H1 (cell line): ENCODE results near the gene C17orf113. TPM values are rescaled to one million over a fixed set of nuclear protein-coding genes. Genes with fewer than 3 reads are reported as not detected.

ENCODE experiments used
- CTCF ChIA-PET: fragments of 300-600 bp; sonication (Branson Sonifier 250); formaldehyde crosslinking; loops from one replicate; lab custom pipeline; 2021; ENCODE audit not compliant: partially characterized antibody; lab: Charles Lee
- POLR2A ChIA-PET: fragments of 300-600 bp; sonication (Branson Sonifier 250); formaldehyde crosslinking; loops from one replicate; lab custom pipeline; 2021; ENCODE audit warnings: inconsistent platforms; ENCODE audit not compliant: partially characterized antibody; lab: Charles Lee
- DNase-seq, 2 experiments: peaks; one replicate each; pipeline versions ENCODE4 v3.0.0 to v3.0.0-alpha.2; 2010 to 2022; ENCODE audit warnings: low spot score in 2 of 2, low read depth in 1 of 2, mixed read lengths in 1 of 2
- FAIRE-seq: peaks from 2 replicates; lab custom pipeline; 2011; peaks lifted over from hg19 to GRCh38; lab: Jason Lieb, UNC
- H2AFZ ChIP-seq: 2 replicates; pipeline ENCODE4 v1.8.1; 2012; ENCODE audit warnings: low read length, inconsistent platforms
- H2AK5ac ChIP-seq: 2 replicates; pipeline ENCODE4 v1.6.1; 2013; ENCODE audit warnings: low read depth, low read length
- H2BK120ac ChIP-seq: replicated peaks from 2 replicates; pipeline ENCODE3; 2013; ENCODE audit warnings: low read depth, low read length, inconsistent platforms
- H2BK12ac ChIP-seq: 2 replicates; pipeline ENCODE4 v1.6.1; 2013; ENCODE audit warnings: low read depth, low read length
- H2BK15ac ChIP-seq: 2 replicates; pipeline ENCODE4 v1.6.1; 2013; ENCODE audit warnings: low read length
- H2BK20ac ChIP-seq: 2 replicates; pipeline ENCODE4 v1.6.1; 2013; ENCODE audit warnings: low read length
- H2BK5ac ChIP-seq: 2 replicates; pipeline ENCODE4 v1.6.1; 2013; ENCODE audit warnings: low read depth, low read length
- H3K14ac ChIP-seq: 2 replicates; pipeline ENCODE4 v1.6.1; 2013; ENCODE audit warnings: inconsistent platforms; ENCODE audit not compliant: insufficient read length
- H3K18ac ChIP-seq: 2 replicates; pipeline ENCODE4 v1.6.1; 2013; ENCODE audit warnings: low read length; ENCODE audit errors: extremely low read depth
- H3K23ac ChIP-seq: 2 replicates; pipeline ENCODE4 v1.6.1; 2013; ENCODE audit warnings: inconsistent platforms; ENCODE audit not compliant: insufficient read length
- H3K23me2 ChIP-seq: 2 replicates; pipeline ENCODE4 v1.6.1; 2013; ENCODE audit warnings: low read depth, low read length
- H3K27ac ChIP-seq: 2 replicates; pipeline ENCODE4 v1.6.1; 2011; ENCODE audit warnings: low read depth, low read length, inconsistent platforms
- H3K27me3 ChIP-seq, 4 experiments: replicated peaks in 1 of 4; 1 replicate in 1 of 4; 2 replicates in 3 of 4; pipeline versions ENCODE4 v1.6.1 to v1.8.1; 2011 to 2013; ENCODE audit warnings: low read length in 3 of 4, mild to moderate bottlenecking in 3 of 4, inconsistent platforms in 2 of 4, mixed read lengths in 2 of 4, moderate library complexity in 1 of 4; ENCODE audit not compliant: control insufficient read depth in 3 of 4, insufficient read depth in 3 of 4; ENCODE audit errors: extremely low read depth in 1 of 4
- H3K36me3 ChIP-seq, 4 experiments: 2 replicates each; pipeline versions ENCODE4 v1.6.1 to v1.8.1; 2011 to 2013; ENCODE audit warnings: mild to moderate bottlenecking in 4 of 4, low read length in 3 of 4, moderate library complexity in 2 of 4, control low read depth in 1 of 4, inconsistent platforms in 1 of 4; ENCODE audit not compliant: insufficient read depth in 4 of 4, control insufficient read depth in 2 of 4
- H3K4ac ChIP-seq: replicated peaks from 2 replicates; pipeline ENCODE3; 2013; ENCODE audit warnings: low read length, low read depth, mixed read lengths, inconsistent platforms; ENCODE audit not compliant: insufficient read length
- H3K4me1 ChIP-seq, 4 experiments: replicated peaks in 1 of 4; 1 replicate in 1 of 4; 2 replicates in 3 of 4; pipeline versions ENCODE4 v1.6.1 to v1.8.1; 2011 to 2013; ENCODE audit warnings: low read length in 3 of 4, inconsistent platforms in 2 of 4, mixed read lengths in 1 of 4; ENCODE audit not compliant: insufficient read depth in 4 of 4, control insufficient read depth in 3 of 4
- H3K4me2 ChIP-seq, 2 experiments: 2 replicates each; pipeline versions ENCODE4 v1.6.1 to v1.8.1; 2011 to 2013; ENCODE audit warnings: low read depth in 2 of 2, low read length in 2 of 2, control low read depth in 1 of 2, inconsistent platforms in 1 of 2, mild to moderate bottlenecking in 1 of 2; ENCODE audit not compliant: insufficient read depth in 1 of 2
- H3K4me3 ChIP-seq, 4 experiments: fragments of 200-600, 300-600 bp in 1 of 4; sonication (generic), shearing (Covaris generic), sonication (Bioruptor Twin) in 1 of 4; 2 replicates each; pipeline versions ENCODE4 v1.5.1 to v1.8.1; 2011 to 2016; ENCODE audit warnings: low read length in 4 of 4, low read depth in 3 of 4, control low read depth in 2 of 4, inconsistent platforms in 2 of 4, mild to moderate bottlenecking in 2 of 4, mixed read lengths in 1 of 4, moderate library complexity in 1 of 4; ENCODE audit not compliant: insufficient read depth in 2 of 4; ENCODE audit errors: extremely low read depth in 1 of 4
- H3K56ac ChIP-seq: replicated peaks from 2 replicates; pipeline ENCODE3; 2013; ENCODE audit warnings: low read depth, mild to moderate bottlenecking, mixed read lengths, low read length, inconsistent platforms; ENCODE audit not compliant: insufficient read length
- H3K79me1 ChIP-seq: 2 replicates; pipeline ENCODE4 v1.6.1; 2013; ENCODE audit warnings: low read depth, low read length, control low read depth
- H3K79me2 ChIP-seq, 2 experiments: 2 replicates each; pipeline versions ENCODE4 v1.6.1 to v1.8.1; 2012 to 2013; ENCODE audit warnings: low read length in 2 of 2, mild to moderate bottlenecking in 2 of 2, inconsistent platforms in 1 of 2; ENCODE audit not compliant: insufficient read depth in 2 of 2, control insufficient read depth in 1 of 2
- H3K9ac ChIP-seq, 4 experiments: replicated peaks in 1 of 4; 1 replicate in 1 of 4; 2 replicates in 3 of 4; pipeline versions ENCODE4 v1.6.1 to v1.8.1; 2011 to 2013; ENCODE audit warnings: low read depth in 3 of 4, low read length in 3 of 4, control low read depth in 2 of 4, mild to moderate bottlenecking in 2 of 4, moderate library complexity in 2 of 4, inconsistent platforms in 1 of 4; ENCODE audit errors: extremely low read depth in 1 of 4
- H3K9me3 ChIP-seq, 2 experiments: 2 replicates each; pipeline versions ENCODE4 v1.6.1 to v1.8.1; 2012 to 2013; ENCODE audit warnings: mild to moderate bottlenecking in 2 of 2, moderate library complexity in 2 of 2, control low read depth in 1 of 2, inconsistent platforms in 1 of 2, low read depth in 1 of 2, low read length in 1 of 2, mixed read lengths in 1 of 2; ENCODE audit not compliant: insufficient read depth in 2 of 2
- H4K20me1 ChIP-seq, 2 experiments: replicated peaks in 1 of 2; 2 replicates each; pipeline versions ENCODE3 to v1.8.1; 2011 to 2013; ENCODE audit warnings: inconsistent platforms in 2 of 2, low read length in 2 of 2, mild to moderate bottlenecking in 1 of 2; ENCODE audit not compliant: insufficient read depth in 2 of 2, control insufficient read depth in 1 of 2
- H4K5ac ChIP-seq: 2 replicates; pipeline ENCODE4 v1.6.1; 2013; ENCODE audit warnings: low read length, low read depth, mixed read lengths, inconsistent platforms; ENCODE audit not compliant: insufficient read length
- H4K8ac ChIP-seq: 2 replicates; pipeline ENCODE4 v1.8.0; 2013; ENCODE audit warnings: mild to moderate bottlenecking, moderate library complexity, low read length, inconsistent platforms; ENCODE audit not compliant: insufficient read depth; ENCODE audit errors: extremely low read depth
- H4K91ac ChIP-seq: replicated peaks from 2 replicates; pipeline ENCODE3; 2013; ENCODE audit warnings: low read length, mixed read lengths, inconsistent platforms; ENCODE audit not compliant: insufficient read length
- ASH2L ChIP-seq: fragments of 200-600, 300-600 bp; sonication (generic); IDR thresholded peaks from one replicate; pipeline ENCODE4 v1.7.1; 2017; ENCODE audit warnings: low read length
- ATF3 ChIP-seq: IDR thresholded peaks from 2 replicates; pipeline ENCODE4 v1.6.1; 2011; ENCODE audit warnings: low read depth, mild to moderate bottlenecking, low read length; ENCODE audit not compliant: insufficient read depth
- BRCA1 ChIP-seq: IDR thresholded peaks from 2 replicates; pipeline ENCODE4 v1.6.1; 2012; ENCODE audit warnings: low read depth, low read length, improper control_type of control experiment
- KDM4A ChIP-seq: IDR thresholded peaks from one replicate; pipeline ENCODE4 v1.7.1; 2012; ENCODE audit warnings: low read depth, mild to moderate bottlenecking, moderate library complexity, low read length, inconsistent platforms; ENCODE audit not compliant: severe bottlenecking
- MAFK ChIP-seq: IDR thresholded peaks from 2 replicates; pipeline ENCODE4 v1.6.1; 2012; ENCODE audit warnings: low read depth, mild to moderate bottlenecking, improper control_type of control experiment, low read length
- POLR2A ChIP-seq, 2 experiments: IDR thresholded peaks; 1 replicate in 1 of 2; 2 replicates in 1 of 2; pipeline ENCODE4 v1.6.1; 2011; ENCODE audit warnings: low read depth in 2 of 2, low read length in 2 of 2, mild to moderate bottlenecking in 2 of 2; ENCODE audit errors: control extremely low read depth in 1 of 2
- RFX5 ChIP-seq: IDR thresholded peaks from 2 replicates; pipeline ENCODE4 v1.6.1; 2011; ENCODE audit warnings: low read depth, low read length, improper control_type of control experiment, borderline replicate concordance
- SP1 ChIP-seq: IDR thresholded peaks from 2 replicates; pipeline ENCODE4 v1.6.1; 2011; ENCODE audit warnings: low read depth, low read length
- SRF ChIP-seq: IDR thresholded peaks from 2 replicates; pipeline ENCODE4 v1.6.1; 2011; ENCODE audit warnings: mild to moderate bottlenecking, low read depth, low read length, moderate library complexity
- SUZ12 ChIP-seq: fragments of 200-600 bp; sonication (generic); IDR thresholded peaks from 2 replicates; pipeline ENCODE4 v1.6.1; 2012; ENCODE audit warnings: mild to moderate bottlenecking, inconsistent platforms, low read length, moderate library complexity, mixed read lengths
- TAF1 ChIP-seq: IDR thresholded peaks from 2 replicates; pipeline ENCODE4 v1.6.1; 2011; ENCODE audit warnings: mild to moderate bottlenecking, low read depth, low read length
- WGBS, 2 experiments: shearing (Covaris generic) in 1 of 2; methylation state at CpG; one replicate each; pipeline versions ENCODE4 v1.1.6 to v1.1.7; 2013 to 2015; ENCODE audit warnings: low lambda C conversion rate in 2 of 2, mixed read lengths in 2 of 2, inconsistent platforms in 1 of 2, low coverage in 1 of 2, missing lambda C conversion rate in 1 of 2; ENCODE audit not compliant: insufficient replicate concordance in 2 of 2, insufficient coverage in 1 of 2, insufficient read length in 1 of 2; ENCODE audit errors: extremely low coverage in 1 of 2, missing lambda C conversion rate in 1 of 2; 5-methylcytosine and 5-hydroxymethylcytosine counted together
- polyA plus RNA-seq, 7 experiments: library from polyadenylated mRNA; depleted of rRNA in 3 of 7; stranded (reverse) in 5 of 7; unstranded in 2 of 7; fragments of >200 nt in 5 of 7; fragments of 200-250 nt in 2 of 7; gene quantifications; 1 replicate in 5 of 7; 2 replicates in 1 of 7; 4 replicates in 1 of 7; pipeline versions ENCODE4 v1.2.1 to v1.2.3, GENCODE V29; 2011 to 2013; ENCODE audit warnings: missing spikeins in 2 of 7, mixed read lengths in 2 of 7
- total RNA-seq: library from RNA; stranded (reverse); fragmentation: NEBNext Ultra II Directional; extraction: Animal tissue kit (Norgen Biotek cat#: 25700); gene quantifications from 2 replicates; pipeline ENCODE4 v1.2.1, GENCODE V29; 2021

Gene C17orf113
- total and polyA plus RNA-seq, 2 of the 8 experiments (the other 6 are each of a cell fraction or from before 2014, with no cell fraction given), result 1.0 to 1.4 TPM

DNA sequence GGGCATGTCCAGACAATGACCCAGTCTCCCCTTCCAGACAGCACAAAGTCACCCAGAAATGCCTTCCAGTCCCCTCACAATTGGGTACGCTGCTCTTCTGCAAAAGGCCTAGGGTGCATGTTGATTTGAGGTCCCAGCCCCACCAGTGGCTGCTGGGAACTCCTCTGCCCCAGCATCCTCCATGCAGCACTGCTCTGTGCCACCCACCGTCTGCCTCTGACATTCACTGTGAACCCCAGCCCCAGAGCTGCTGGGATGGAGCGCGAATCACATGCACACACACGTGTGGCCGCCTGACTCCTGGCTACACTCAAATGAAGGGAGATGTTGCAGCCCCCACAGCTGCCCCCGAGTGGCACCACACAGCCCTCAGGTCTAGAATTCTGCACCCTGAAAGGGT is 1.2 kb upstream of the C17orf113 start:
- Histone ChIP-seq H3K9ac (no peak overlapping the region; a peak in 1 of 7 replicates), H3K4me3 (peak overlapping the region in 1 of 4 experiments; percentile 73; a peak in 2 of 8 replicates), H3K27me3 (peaks cover 0 to 4% (median 1%) of the 10 kb centered on the region in 4 experiments; a peak in 3 of 7 replicates), H3K27ac (no peak overlapping the region), H3K79me1 (no peaks in the 10 kb centered on the region), H3K18ac (no peak overlapping the region), H3K36me3 (no peaks in the 10 kb centered on the region), H4K91ac (peak overlapping the region; percentile 86), H2AFZ (no peak overlapping the region), H3K23ac (no peak overlapping the region), H2BK120ac (no peak overlapping the region), H2AK5ac (no peak overlapping the region), H3K14ac (no peak overlapping the region), H3K4me1 (peaks cover 0 to 28% (median 14%) of the 10 kb centered on the region in 4 experiments; a peak in 6 of 7 replicates), H2BK5ac (peak overlapping the region; percentile 83; the same call in 1 of the 2 replicates), H2BK15ac (no peak overlapping the region; the same call in 1 of the 2 replicates), H4K8ac (no peak overlapping the region), H3K56ac (no peak overlapping the region), H2BK20ac (0 out of 2 replicates have a peak overlapping the region, but pooled peaks have one; percentile 87), H3K4me2 (peak overlapping the region in 1 of 2 experiments; percentile 65; a peak in 1 of 4 replicates), H3K79me2 (no peaks in the 10 kb centered on the region), H4K5ac (no peak overlapping the region)
- WGBS, 2 experiments, result 90% methylated on average over 7 of the region's 7 CpGs; no CpG with 5 or more reads in 1 of the 2 experiments
- POLR2A ChIA-PET, result interaction anchor here (1.1 to 1.8 kb wide), 4 partner anchors 9 to 47 kb away, joined by 4 to 5 read pairs (median 4); partner anchors contain the start of genes DNAJC7 and ZNF385C
- no peak for FAIRE-seq
- CTCF ChIA-PET, result interaction anchor here (0.9 to 1.6 kb wide), 15 partner anchors 8 to 66 kb away, joined by 3 to 10 read pairs (median 5); partner anchors contain the start of gene NKIRAS2
- no peak for TF ChIP-seq SRF
- no peak for TF ChIP-seq RFX5
- no peak for TF ChIP-seq BRCA1
- no peak for TF ChIP-seq POLR2A (IDR thresholded peaks at IDR 0.05; ENCODE audit: control extremely low read depth in 1 of 2, low read depth in 2 of 2, low read length in 2 of 2)
- TF ChIP-seq SP1, result no peak
- TF ChIP-seq MAFK, result no peak
- no peak for TF ChIP-seq KDM4A
- no peak for TF ChIP-seq TAF1
- no peak for TF ChIP-seq ASH2L
- no peak for TF ChIP-seq SUZ12
- no peak for TF ChIP-seq ATF3
- TF ChIP-seq, all 59 proteins: peak for 0
- no peaks in the 10 kb centered on the region for H3K9me3 ChIP-seq
- no peak overlapping the region for H3K4ac ChIP-seq
- DNase-seq, result no peak
- H2BK12ac ChIP-seq, result peak overlapping the region; percentile 11; the same call in 1 of the 2 replicates
- peaks cover 8% of the 10 kb centered on the region; the same call in 1 of the 2 replicates for H3K23me2 ChIP-seq
- H4K20me1 ChIP-seq, result no peaks in the 10 kb centered on the region
